HG02970 (cell line): ENCODE measurements around the gene OSBPL10.

Source experiments
- ATAC-seq: cut with Tn5 transposase; IDR thresholded peaks from one replicate; pipeline ENCODE4 v1.9.1; 2021; ENCODE audit warnings: mild to moderate bottlenecking, moderate library complexity, moderate number of reproducible peaks; ENCODE audit not compliant: unreplicated experiment, low FRiP score

Gene OSBPL10

GRCh38 chr3:31828007-31828406 is 153.1 kb downstream of the OSBPL10 start:
- no peak for ATAC-seq

GRCh38 chr3:31823184-31823583 is 157.9 kb downstream of the OSBPL10 start:
- no peak for ATAC-seq

- no peak for ATAC-seq
Measured at GRCh38 chr3:31821118-31821517, 159.9 kb downstream of the OSBPL10 start.

GRCh38 chr3:31819441-31819840 is 161.6 kb downstream of the OSBPL10 start:
- no peak for ATAC-seq

GRCh38 chr3:31817411-31817966 is 163.6 kb downstream of the OSBPL10 start:
- no peak for ATAC-seq

GRCh38 chr3:31815631-31816440 is 165.2 kb downstream of the OSBPL10 start:
- ATAC-seq, result no peak

GRCh38 chr3:31815006-31815405 is 166.1 kb downstream of the OSBPL10 start:
- no peak for ATAC-seq

- no peak for ATAC-seq
Measured at GRCh38 chr3:31813686-31814085, 167.4 kb downstream of the OSBPL10 start.

GRCh38 chr3:31813197-31813596 is 167.9 kb downstream of the OSBPL10 start:
- ATAC-seq, result no peak

- ATAC-seq, result no peak
Measured at GRCh38 chr3:31810991-31811433, 170.1 kb downstream of the OSBPL10 start.

GRCh38 chr3:31808143-31808720 is 172.8 kb downstream of the OSBPL10 start:
- ATAC-seq, result no peak

GRCh38 chr3:31804251-31805051 is 176.6 kb downstream of the OSBPL10 start:
- ATAC-seq, result no peak

- ATAC-seq, result no peak
Measured at GRCh38 chr3:31802981-31803740, 177.9 kb downstream of the OSBPL10 start.

GRCh38 chr3:31800436-31800835 is 180.6 kb downstream of the OSBPL10 start:
- no peak for ATAC-seq

GRCh38 chr3:31798840-31799239 is 182.2 kb downstream of the OSBPL10 start:
- ATAC-seq, result no peak

GRCh38 chr3:31793821-31794220 is 187.2 kb downstream of the OSBPL10 start:
- ATAC-seq, result no peak

- no peak for ATAC-seq
Measured at GRCh38 chr3:31791090-31791430, 190.0 kb downstream of the OSBPL10 start.

- ATAC-seq, result no peak
Measured at GRCh38 chr3:31790193-31791089, 190.6 kb downstream of the OSBPL10 start.

- ATAC-seq, result no peak
Measured at GRCh38 chr3:31789429-31789828, 191.6 kb downstream of the OSBPL10 start.
